Sigmoid colon (tissue), 4 donors: ENCODE measurements around the gene ERMP1.

ENCODE experiments used
- EP300 ChIP-seq, 4 donors: sonication (generic); formaldehyde crosslinking; IDR thresholded peaks; one replicate each; pipeline ENCODE4 v1.6.1; 2017; ENCODE audit warnings: antibody characterized with exemption in 4 of 4
- POLR2A ChIP-seq, 2 donors: fragments of 450-650 bp; IDR thresholded peaks; one replicate each; pipeline ENCODE4 v1.6.1; 2016; ENCODE audit warnings: antibody characterized with exemption in 2 of 2, mild to moderate bottlenecking in 2 of 2, moderate library complexity in 2 of 2
- POLR2AphosphoS5 ChIP-seq, 4 donors: sonication (generic); formaldehyde crosslinking; IDR thresholded peaks; one replicate each; pipeline ENCODE4 v1.6.1; 2017; ENCODE audit warnings: antibody characterized with exemption in 4 of 4
- TF ChIP-seq, protein P1 (sequence below), 4 experiments: fragments of 450-650 bp in 3 of 4; fragments of 200-600 bp in 1 of 4; IDR thresholded peaks; one replicate each; pipeline ENCODE4 v1.5.1; 2016 to 2019; ENCODE audit warnings: antibody characterized with exemption in 4 of 4, mild to moderate bottlenecking in 3 of 4, moderate library complexity in 2 of 4

DNA sequence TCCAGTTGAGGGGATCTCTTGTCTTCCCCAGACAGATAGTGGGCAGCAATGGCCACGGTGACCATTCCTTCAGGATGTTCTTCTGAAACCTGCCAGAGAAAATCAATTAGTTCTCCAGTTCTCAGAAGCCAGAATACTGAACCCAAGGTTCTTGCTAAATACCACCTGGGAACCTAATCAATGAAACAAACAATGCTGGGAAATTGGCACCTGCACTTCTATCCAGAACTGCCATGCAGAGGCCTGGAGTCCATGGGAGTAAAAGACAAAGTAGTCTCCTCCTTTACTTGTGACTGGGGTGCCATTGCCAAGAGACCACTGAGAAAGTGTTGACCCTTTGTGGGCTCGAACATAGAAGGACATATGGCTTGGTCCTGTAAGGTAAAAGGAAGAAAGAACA, 45.7 kb downstream of the ERMP1 start:
- no peak for TF ChIP-seq POLR2A (IDR thresholded peaks at IDR 0.05)
- TF ChIP-seq, protein P1, sequence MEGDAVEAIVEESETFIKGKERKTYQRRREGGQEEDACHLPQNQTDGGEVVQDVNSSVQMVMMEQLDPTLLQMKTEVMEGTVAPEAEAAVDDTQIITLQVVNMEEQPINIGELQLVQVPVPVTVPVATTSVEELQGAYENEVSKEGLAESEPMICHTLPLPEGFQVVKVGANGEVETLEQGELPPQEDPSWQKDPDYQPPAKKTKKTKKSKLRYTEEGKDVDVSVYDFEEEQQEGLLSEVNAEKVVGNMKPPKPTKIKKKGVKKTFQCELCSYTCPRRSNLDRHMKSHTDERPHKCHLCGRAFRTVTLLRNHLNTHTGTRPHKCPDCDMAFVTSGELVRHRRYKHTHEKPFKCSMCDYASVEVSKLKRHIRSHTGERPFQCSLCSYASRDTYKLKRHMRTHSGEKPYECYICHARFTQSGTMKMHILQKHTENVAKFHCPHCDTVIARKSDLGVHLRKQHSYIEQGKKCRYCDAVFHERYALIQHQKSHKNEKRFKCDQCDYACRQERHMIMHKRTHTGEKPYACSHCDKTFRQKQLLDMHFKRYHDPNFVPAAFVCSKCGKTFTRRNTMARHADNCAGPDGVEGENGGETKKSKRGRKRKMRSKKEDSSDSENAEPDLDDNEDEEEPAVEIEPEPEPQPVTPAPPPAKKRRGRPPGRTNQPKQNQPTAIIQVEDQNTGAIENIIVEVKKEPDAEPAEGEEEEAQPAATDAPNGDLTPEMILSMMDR (IDR thresholded peaks at IDR 0.05) = no peak
- no peak for TF ChIP-seq EP300 (IDR thresholded peaks at IDR 0.05)
- TF ChIP-seq POLR2AphosphoS5 (IDR thresholded peaks at IDR 0.05) = no peak
